Duodenal mucosa (tissue), 2 donors: ENCODE measurements around the gene IGFBP6.

Experiments used
- H3K27ac ChIP-seq: one replicate; pipeline ENCODE4 v1.7.0; 2013; ENCODE audit warnings: low read depth, low read length
- H3K27me3 ChIP-seq, 2 donors: one replicate each; pipeline ENCODE4 v1.7.0; 2013; ENCODE audit warnings: low read length in 2 of 2, control low read depth in 1 of 2; ENCODE audit not compliant: insufficient read depth in 2 of 2, control insufficient read depth in 1 of 2
- H3K36me3 ChIP-seq, 2 donors: one replicate each; pipeline ENCODE4 v1.7.0; 2013; ENCODE audit warnings: low read length in 2 of 2, control low read depth in 1 of 2; ENCODE audit not compliant: insufficient read depth in 2 of 2, control insufficient read depth in 1 of 2
- H3K4me1 ChIP-seq, 2 donors: one replicate each; pipeline ENCODE4 v1.7.0; 2013; ENCODE audit warnings: low read length in 2 of 2, control low read depth in 1 of 2; ENCODE audit not compliant: insufficient read depth in 2 of 2, control insufficient read depth in 1 of 2
- H3K4me3 ChIP-seq, 2 donors: one replicate each; pipeline ENCODE4 v1.7.0; 2013; ENCODE audit warnings: low read length in 2 of 2, low read depth in 1 of 2
- H3K9ac ChIP-seq, 2 donors: one replicate each; pipeline ENCODE4 v1.7.0; 2013; ENCODE audit warnings: low read length in 2 of 2, low read depth in 1 of 2
- H3K9me3 ChIP-seq, 2 donors: one replicate each; pipeline ENCODE4 v1.7.0; 2013; ENCODE audit warnings: low read length in 2 of 2, control low read depth in 1 of 2; ENCODE audit not compliant: control insufficient read depth in 1 of 2

The IGFBP6 gene

DNA sequence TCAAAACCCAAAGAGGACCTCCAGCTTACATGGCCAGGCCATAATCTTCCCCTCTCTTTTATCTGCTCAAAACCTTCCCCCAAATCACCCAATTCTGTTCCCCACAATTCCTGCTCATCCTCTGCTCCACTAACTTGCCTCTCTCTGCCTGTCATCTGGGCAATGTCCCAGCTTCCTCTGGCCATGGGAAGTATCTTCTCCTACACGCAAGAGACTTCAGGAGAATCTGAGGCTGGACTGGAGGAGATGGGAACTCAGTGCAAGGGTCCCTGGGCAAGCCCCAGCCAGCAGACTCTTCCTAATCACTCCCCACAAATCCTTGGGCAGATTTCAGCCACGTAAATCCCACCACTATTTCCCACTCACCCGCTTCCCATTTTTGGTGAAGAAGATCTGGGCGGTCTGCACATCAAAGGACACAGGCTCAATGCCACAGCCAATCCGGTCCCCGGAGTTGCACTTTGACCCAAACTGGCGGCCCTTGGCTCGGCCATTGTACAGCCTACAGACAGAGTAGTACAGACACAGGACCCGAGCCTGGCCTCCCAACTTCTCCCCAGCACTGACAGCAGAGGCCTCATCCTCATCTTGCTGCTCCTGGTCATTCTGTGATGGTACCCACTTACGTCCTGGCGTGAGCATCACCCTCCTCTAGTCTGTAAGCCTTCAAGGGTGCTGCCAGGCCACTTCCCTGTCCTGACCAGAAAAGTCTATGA lies 23.0 kb upstream of the IGFBP6 start:
- Histone ChIP-seq H3K9me3 (no peaks in the 10 kb centered on the region), H3K9ac (no peak overlapping the region), H3K4me1 (peaks cover 17 to 30% of the 10 kb centered on the region in 2 donors), H3K27me3 (no peaks in the 10 kb centered on the region), H3K27ac (no peak overlapping the region), H3K36me3 (peaks cover 23 to 43% of the 10 kb centered on the region in 2 donors), H3K4me3 (no peak overlapping the region)

DNA sequence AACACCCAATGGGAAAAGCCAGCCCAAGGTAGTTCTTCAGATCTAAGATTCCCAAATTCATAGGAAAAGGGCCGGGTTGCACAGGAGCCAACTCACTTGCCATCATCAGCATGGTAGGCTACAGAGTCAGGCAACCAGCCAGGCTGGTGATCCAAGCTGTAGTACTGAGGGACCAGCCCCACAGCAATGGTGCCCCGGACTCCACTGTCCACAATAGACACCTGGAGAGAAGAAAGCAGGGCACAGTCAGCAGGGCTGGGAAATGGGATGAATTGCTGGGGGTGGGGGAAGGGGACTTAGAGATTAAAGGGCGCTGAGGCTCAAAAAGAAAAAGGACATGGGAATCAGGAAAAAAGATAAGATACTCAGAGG lies 22.5 kb upstream of the IGFBP6 start:
- Histone ChIP-seq H3K4me3 (no peak overlapping the region), H3K36me3 (peaks cover 22 to 41% of the 10 kb centered on the region in 2 donors), H3K4me1 (peaks cover 21 to 34% of the 10 kb centered on the region in 2 donors), H3K27ac (no peak overlapping the region), H3K9me3 (no peaks in the 10 kb centered on the region), H3K9ac (no peak overlapping the region), H3K27me3 (no peaks in the 10 kb centered on the region)

DNA sequence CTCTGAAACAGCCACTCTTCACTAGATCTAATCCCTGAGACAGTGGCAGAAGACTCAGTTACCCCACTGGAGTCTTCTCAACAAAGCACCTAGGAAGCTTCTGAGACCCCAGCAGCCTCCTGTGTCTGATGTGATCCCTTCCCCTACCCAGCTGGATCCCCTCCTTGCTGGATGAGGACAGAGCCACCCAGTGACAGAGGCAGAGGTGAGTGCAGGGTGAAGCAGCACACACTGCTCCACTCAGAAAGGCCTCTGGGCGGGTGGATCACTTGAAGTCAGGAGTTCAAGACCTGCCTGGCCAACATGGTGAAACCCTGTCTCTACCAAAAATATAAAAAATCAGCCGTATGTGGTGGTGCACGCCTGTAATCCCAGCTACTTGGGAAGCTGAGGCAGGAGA lies 21.0 kb upstream of the IGFBP6 start:
- Histone ChIP-seq H3K9ac (no peak overlapping the region), H3K4me3 (no peak overlapping the region), H3K27me3 (no peaks in the 10 kb centered on the region), H3K9me3 (no peaks in the 10 kb centered on the region), H3K27ac (no peak overlapping the region), H3K36me3 (peaks cover 13 to 32% of the 10 kb centered on the region in 2 donors), H3K4me1 (peaks cover 18 to 35% of the 10 kb centered on the region in 2 donors)

DNA sequence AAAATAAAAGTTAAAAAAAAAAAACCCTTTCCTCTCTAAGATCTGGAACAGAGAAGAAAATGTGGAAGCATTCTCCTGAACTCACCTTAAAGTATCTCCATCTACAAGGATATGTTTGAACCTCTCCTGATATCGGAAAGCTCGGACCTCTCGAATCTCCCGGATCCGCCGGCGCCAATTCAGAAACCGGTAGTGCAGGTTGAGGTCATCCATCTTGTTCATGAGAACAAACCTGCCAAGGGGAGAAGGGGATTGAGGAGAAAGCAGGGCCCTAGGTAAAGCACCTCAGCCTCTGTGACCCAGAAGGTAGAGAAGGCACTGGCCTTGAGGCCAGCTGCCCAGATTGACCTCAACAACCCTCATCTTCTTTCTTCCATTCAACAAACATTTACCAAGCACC lies 20.4 kb upstream of the IGFBP6 start:
- Histone ChIP-seq H3K36me3 (peaks cover 13 to 32% of the 10 kb centered on the region in 2 donors), H3K4me3 (no peak overlapping the region), H3K9me3 (no peaks in the 10 kb centered on the region), H3K27me3 (no peaks in the 10 kb centered on the region), H3K4me1 (peaks cover 14 to 34% of the 10 kb centered on the region in 2 donors), H3K27ac (no peak overlapping the region), H3K9ac (no peak overlapping the region)

DNA sequence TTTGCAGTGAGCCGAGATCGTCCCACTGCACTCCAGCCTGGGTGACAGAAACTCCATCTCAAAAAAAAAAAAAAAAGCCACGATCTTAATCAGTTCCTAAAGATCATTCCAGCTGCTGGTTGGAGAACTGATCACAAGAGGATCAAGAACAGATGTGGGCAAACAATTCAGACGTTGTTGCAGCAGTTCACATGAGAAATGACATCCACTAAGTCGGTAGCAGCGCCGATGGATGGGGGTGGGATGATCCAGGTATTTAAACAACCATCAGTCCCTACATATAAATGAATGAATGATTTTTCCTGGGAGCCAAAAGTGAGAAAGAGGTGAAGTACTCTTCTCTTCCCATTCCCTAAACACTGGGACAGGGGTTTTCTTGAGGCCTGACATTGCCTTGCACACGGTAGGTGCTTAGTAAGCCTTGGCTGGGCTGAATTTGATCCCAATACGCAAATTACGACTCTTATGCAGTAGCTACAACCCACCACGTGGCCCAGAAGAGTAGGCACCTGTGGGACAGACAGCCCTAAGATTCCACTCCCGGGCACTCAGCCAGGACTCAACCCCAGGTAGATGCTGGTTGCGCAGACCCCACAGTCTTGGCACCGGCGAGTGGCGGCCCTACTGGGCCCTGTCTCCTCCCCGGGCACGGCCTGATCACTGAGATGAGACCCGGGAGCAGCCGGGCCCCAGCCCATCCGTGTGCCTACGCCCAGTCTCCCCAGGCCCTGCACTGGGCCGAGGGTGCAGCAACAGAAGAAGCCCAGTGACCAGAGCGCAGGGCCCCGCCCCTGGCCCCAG lies 18.8 kb upstream of the IGFBP6 start:
- H3K4me1 ChIP-seq = peaks cover 4 to 29% of the 10 kb centered on the region in 2 donors
- peak overlapping the region; percentile 58 for H3K27ac ChIP-seq

DNA sequence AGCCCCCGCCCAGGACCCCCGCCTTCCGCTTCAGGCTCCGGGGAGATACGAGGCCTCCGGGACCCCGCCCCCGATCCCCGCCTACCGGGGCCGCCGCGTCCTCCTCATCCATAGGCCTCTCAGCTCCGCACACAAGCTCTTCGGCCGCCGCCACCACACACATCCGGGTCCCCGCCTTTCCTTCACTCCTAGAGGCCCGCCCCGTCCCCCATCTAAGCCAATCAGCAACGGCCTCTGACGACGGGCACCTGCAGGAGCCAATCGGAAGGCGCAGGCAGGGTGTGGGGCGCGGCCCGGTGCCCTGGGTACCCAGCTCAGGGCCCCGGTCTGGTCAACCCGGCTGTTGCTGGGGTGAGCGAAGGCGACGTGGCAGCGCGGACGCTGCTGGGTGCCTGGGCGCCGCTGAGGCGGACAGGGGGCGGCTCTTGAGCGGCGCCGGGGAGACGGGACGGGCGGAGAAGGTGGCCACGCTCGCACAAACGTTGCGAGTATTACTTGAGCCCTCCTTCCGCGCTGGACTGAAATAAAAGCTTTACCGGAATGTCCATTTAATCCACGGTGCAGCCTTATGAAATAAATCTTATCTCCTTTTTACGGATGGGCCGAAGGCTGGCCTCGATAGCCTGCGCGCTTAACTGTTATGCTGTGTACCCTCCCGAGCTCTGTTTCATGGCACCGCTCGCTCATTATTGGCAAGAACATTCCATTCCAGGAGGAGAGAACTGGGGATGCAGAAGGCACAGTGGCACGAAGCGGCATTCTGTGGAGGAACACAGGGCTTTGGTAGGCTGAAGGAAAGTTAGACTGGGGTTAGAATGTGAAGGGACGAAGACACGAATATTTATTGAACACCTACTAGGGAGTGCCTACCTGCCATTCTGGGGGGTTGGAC lies 18.0 kb upstream of the IGFBP6 start, which contains the start of gene SPRYD3:
Gene SPRYD3 (minus strand): TSS at position 165 of the 892 bp plus-strand sequence. CDS start 57 bp downstream, at position 108.
- peaks cover 4 to 22% of the 10 kb centered on the region in 2 donors for H3K4me1 ChIP-seq
- H3K27ac ChIP-seq = peak within 1 kb of the TSS; percentile 69
- H3K36me3 ChIP-seq = peaks cover 13 to 22% of the 10 kb centered on the region in 2 donors
- H3K9me3 ChIP-seq = no peaks in the 10 kb centered on the region
- no peaks in the 10 kb centered on the region for H3K27me3 ChIP-seq
- peak within 1 kb of the TSS; percentile 75 to 79 for H3K9ac ChIP-seq
- H3K4me3 ChIP-seq = peak within 1 kb of the TSS; percentile 80 to 84

More for the DNA sequence above, 18.8 kb upstream of the IGFBP6 start:
- Histone ChIP-seq H3K27me3 (no peaks in the 10 kb centered on the region), H3K9me3 (no peaks in the 10 kb centered on the region), H3K36me3 (peaks cover 13 to 28% of the 10 kb centered on the region in 2 donors), H3K4me3 (peak overlapping the region; percentile 80 to 84), H3K9ac (peak overlapping the region; percentile 72 to 79)

DNA sequence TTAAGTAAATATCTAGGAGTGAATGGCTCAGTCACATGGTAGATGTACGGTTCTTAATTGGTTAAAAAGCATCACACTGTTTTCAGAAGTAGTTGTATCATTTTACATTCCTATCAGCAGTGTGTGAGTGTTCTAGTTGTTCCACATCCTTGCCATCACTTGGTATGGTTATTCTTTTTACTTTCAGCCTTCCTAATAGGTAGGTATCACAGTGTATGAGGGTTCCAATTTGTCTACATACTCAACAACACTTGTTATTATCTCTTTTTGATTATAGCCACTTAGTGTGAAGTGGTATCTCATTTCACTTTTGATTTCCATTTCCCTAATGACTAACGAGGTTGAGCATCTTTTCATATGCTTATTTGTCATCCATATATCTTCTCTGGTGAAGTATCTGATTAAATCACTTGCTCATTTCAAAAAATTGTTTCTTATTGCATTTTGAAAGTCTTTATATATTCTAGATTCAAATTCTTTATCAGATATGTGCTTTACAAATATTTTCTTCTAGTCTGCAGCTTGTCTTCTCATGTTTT lies 14.8 kb upstream of the IGFBP6 start:
- H3K36me3 ChIP-seq = no peaks in the 10 kb centered on the region

DNA sequence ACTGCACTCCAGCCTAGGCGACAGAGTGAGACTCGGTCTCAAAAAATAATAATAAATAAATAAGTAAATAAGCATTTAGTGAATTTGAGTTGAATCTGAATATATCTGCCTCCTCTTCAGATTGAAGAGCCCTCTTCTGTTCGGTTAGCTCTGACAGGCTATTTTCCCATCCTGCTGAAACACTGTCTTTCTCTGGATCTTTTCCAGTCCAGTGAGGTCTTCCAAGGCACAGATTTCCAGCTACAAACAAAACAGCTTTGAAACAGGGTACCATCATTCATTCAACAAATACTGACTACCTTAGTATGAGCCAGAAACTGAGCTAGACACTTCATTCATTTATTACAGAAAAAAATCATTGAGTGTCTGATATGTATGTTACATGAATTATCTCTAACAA lies 11.1 kb upstream of the IGFBP6 start:
- Histone ChIP-seq H3K4me1 (no peaks in the 10 kb centered on the region), H3K9ac (no peak overlapping the region), H3K36me3 (no peaks in the 10 kb centered on the region), H3K27me3 (no peaks in the 10 kb centered on the region), H3K9me3 (no peaks in the 10 kb centered on the region), H3K27ac (no peak overlapping the region), H3K4me3 (no peak overlapping the region)

More for the DNA sequence above, 14.8 kb upstream of the IGFBP6 start:
- Histone ChIP-seq H3K27me3 (no peaks in the 10 kb centered on the region), H3K9me3 (no peaks in the 10 kb centered on the region), H3K27ac (no peak overlapping the region), H3K4me3 (no peak overlapping the region), H3K4me1 (peaks cover 4 to 16% of the 10 kb centered on the region in 2 donors), H3K9ac (no peak overlapping the region)

DNA sequence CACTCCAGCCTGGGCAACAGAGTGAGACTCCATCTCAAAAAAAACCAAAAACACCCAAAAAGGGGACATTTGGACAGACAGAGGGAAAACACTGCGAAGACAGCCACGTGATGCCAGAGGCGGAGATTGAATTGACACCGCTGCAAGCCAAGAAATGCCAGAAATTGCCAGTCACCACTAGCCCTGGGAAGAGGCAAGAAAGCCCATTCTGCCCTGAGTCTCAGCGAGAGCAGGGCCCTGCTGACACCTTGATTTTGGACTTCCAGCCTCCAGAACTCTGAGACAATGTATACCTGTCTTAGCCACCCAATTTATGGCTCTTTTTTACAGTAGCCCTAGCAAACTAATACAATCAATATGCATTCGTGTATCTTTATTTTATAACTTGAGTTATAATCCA lies 7.4 kb upstream of the IGFBP6 start:
- H3K36me3 ChIP-seq = no peaks in the 10 kb centered on the region
- H3K4me1 ChIP-seq = peaks cover 5 to 8% of the 10 kb centered on the region in 2 donors
- H3K9ac ChIP-seq = no peak overlapping the region
- no peaks in the 10 kb centered on the region for H3K9me3 ChIP-seq
- H3K4me3 ChIP-seq = no peak overlapping the region
- no peaks in the 10 kb centered on the region for H3K27me3 ChIP-seq
- no peak overlapping the region for H3K27ac ChIP-seq
